Activated CD4-positive, alpha-beta T cell treated with anti-CD3 and anti-CD28 coated beads, Interleukin-2, Interleukin-4, amounts not matched to agents 100 ng/mL and 50 ng/mL, durations not matched to agents 16 hours and 8 hours (primary cell): Measurements from ENCODE around the gene HNRNPL.
A peak's percentile ranks its signal among the peaks of the same experiment; 100 is the strongest.
"Not testable (repeated sequence)": the region's sequence is repeated elsewhere in the genome, so short reads cannot be mapped to it uniquely, and the experiment has no call there.

ENCODE experiments used
- DNase-seq: peaks from one replicate; pipeline ENCODE4 v3.0.0-alpha.2; 2020; ENCODE audit warnings: low spot score

Gene HNRNPL

GRCh38 chr19:38869836-38870607 lies 20.2 kb upstream of the HNRNPL start:
- peak; percentile 94 for DNase-seq

GRCh38 chr19:38869160-38869835 lies 19.5 kb upstream of the HNRNPL start:
- DNase-seq: peak; percentile 39

- no peak for DNase-seq
These were observed 18.8 kb upstream of the HNRNPL start for GRCh38 chr19:38868551-38868950.

- no peak for DNase-seq
These were observed 17.5 kb upstream of the HNRNPL start for GRCh38 chr19:38867171-38867780.

GRCh38 chr19:38862321-38863059 lies 12.7 kb upstream of the HNRNPL start:
- DNase-seq: no peak

GRCh38 chr19:38861368-38861767 lies 11.6 kb upstream of the HNRNPL start:
- DNase-seq: no peak

- DNase-seq: not testable (repeated sequence)
These were observed 9.9 kb upstream of the HNRNPL start for GRCh38 chr19:38859631-38860204.

GRCh38 chr19:38856813-38857212 lies 7.0 kb upstream of the HNRNPL start:
- no peak for DNase-seq

- not testable (repeated sequence) for DNase-seq
These were observed 6.0 kb upstream of the HNRNPL start for GRCh38 chr19:38855751-38856150.

GRCh38 chr19:38854961-38855360 lies 5.2 kb upstream of the HNRNPL start:
- not testable (repeated sequence) for DNase-seq

GRCh38 chr19:38853214-38853613 lies 3.4 kb upstream of the HNRNPL start:
- no peak for DNase-seq

GRCh38 chr19:38852231-38853044 lies 2.7 kb upstream of the HNRNPL start:
- peak; percentile 72 for DNase-seq

- peak; percentile 94 for DNase-seq
These were observed 1.9 kb upstream of the HNRNPL start for GRCh38 chr19:38851622-38852230.

GRCh38 chr19:38850976-38851621 lies 1.3 kb upstream of the HNRNPL start:
- DNase-seq: no peak

- DNase-seq: no peak
These were observed 720 bp upstream of the HNRNPL start for GRCh38 chr19:38850436-38850975.

- peak; percentile 99 for DNase-seq
These were observed 483 bp downstream of the HNRNPL start for GRCh38 chr19:38849147-38849859.

- no peak for DNase-seq
These were observed 1.3 kb downstream of the HNRNPL start for GRCh38 chr19:38848299-38849146.

- DNase-seq: no peak
These were observed 3.7 kb downstream of the HNRNPL start for GRCh38 chr19:38846097-38846496.
